GM21619 (cell line): ENCODE data around the gene GLT1D1.

Experiments
- ATAC-seq: cut with Tn5 transposase; IDR thresholded peaks from one replicate; pipeline ENCODE4 v1.9.1; 2021; ENCODE audit not compliant: unreplicated experiment

The GLT1D1 gene

GRCh38 chr12:128991716-128992115 lies 138.4 kb downstream of the GLT1D1 start:
- ATAC-seq = no peak

GRCh38 chr12:128992116-128992515 lies 138.8 kb downstream of the GLT1D1 start:
- no peak for ATAC-seq

GRCh38 chr12:128992550-128992949 lies 139.3 kb downstream of the GLT1D1 start:
- ATAC-seq = no peak

GRCh38 chr12:128994856-128995255 lies 141.6 kb downstream of the GLT1D1 start:
- no peak for ATAC-seq

- ATAC-seq = no peak
Observed at GRCh38 chr12:128995619-128996018, 142.3 kb downstream of the GLT1D1 start.

GRCh38 chr12:129001826-129002225 lies 148.5 kb downstream of the GLT1D1 start:
- ATAC-seq = no peak

GRCh38 chr12:129002427-129002826 lies 149.1 kb downstream of the GLT1D1 start:
- no peak for ATAC-seq

- no peak for ATAC-seq
Observed at GRCh38 chr12:129005416-129005815, 152.1 kb downstream of the GLT1D1 start.

GRCh38 chr12:129005829-129006228 lies 152.6 kb downstream of the GLT1D1 start:
- no peak for ATAC-seq

GRCh38 chr12:129009833-129010622 lies 156.8 kb downstream of the GLT1D1 start:
- no peak for ATAC-seq

- no peak for ATAC-seq
Observed at GRCh38 chr12:129016159-129016558, 162.9 kb downstream of the GLT1D1 start.

- ATAC-seq = no peak
Observed at GRCh38 chr12:129025055-129025454, 171.8 kb downstream of the GLT1D1 start.

- no peak for ATAC-seq
Observed at GRCh38 chr12:129028844-129029243, 175.6 kb downstream of the GLT1D1 start.
